ENCODE data around the gene PRKAR2B.
A peak's percentile ranks its signal among the peaks of the same experiment; 100 is the strongest.

The PRKAR2B gene

GRCh38 chr7:107196834-107197610 lies 152.5 kb downstream of the PRKAR2B start:
- no peak for DNase-seq (ENCODE audit: low read depth)
- TF ChIP-seq CTCF (conservative IDR thresholded peaks at IDR 0.05; ENCODE audit: low read length) = no peak
- no peak overlapping the region for H3K4me3 ChIP-seq (ENCODE audit: low read length)

- TF ChIP-seq CTCF (conservative IDR thresholded peaks at IDR 0.05; ENCODE audit: low read length) = peak; percentile 44
- H3K4me3 ChIP-seq (ENCODE audit: low read length) = no peak overlapping the region
- no peak for DNase-seq (ENCODE audit: low read depth)
These were observed 157.4 kb downstream of the PRKAR2B start for GRCh38 chr7:107201795-107202450.

- H3K4me3 ChIP-seq (ENCODE audit: low read length) = no peak overlapping the region
- no peak for DNase-seq (ENCODE audit: low read depth)
- no peak for TF ChIP-seq CTCF (conservative IDR thresholded peaks at IDR 0.05; ENCODE audit: low read length)
These were observed 159.1 kb downstream of the PRKAR2B start for GRCh38 chr7:107203607-107204006.

- no peak overlapping the region for H3K4me3 ChIP-seq (ENCODE audit: low read length)
- peak; percentile 25 for DNase-seq (ENCODE audit: low read depth)
- TF ChIP-seq CTCF (conservative IDR thresholded peaks at IDR 0.05; ENCODE audit: low read length) = no peak
These were observed 161.6 kb downstream of the PRKAR2B start for GRCh38 chr7:107206136-107206535.

GRCh38 chr7:107206706-107207105 lies 162.2 kb downstream of the PRKAR2B start:
- DNase-seq (ENCODE audit: low read depth) = peak; percentile 28
- H3K4me3 ChIP-seq (ENCODE audit: low read length) = no peak overlapping the region
- TF ChIP-seq CTCF (conservative IDR thresholded peaks at IDR 0.05; ENCODE audit: low read length) = no peak

GRCh38 chr7:107207459-107207858 lies 163.0 kb downstream of the PRKAR2B start:
- DNase-seq (ENCODE audit: low read depth) = no peak
- H3K4me3 ChIP-seq (ENCODE audit: low read length) = no peak overlapping the region
- TF ChIP-seq CTCF (conservative IDR thresholded peaks at IDR 0.05; ENCODE audit: low read length) = no peak

GRCh38 chr7:107208024-107208521 lies 163.6 kb downstream of the PRKAR2B start:
- no peak for TF ChIP-seq CTCF (conservative IDR thresholded peaks at IDR 0.05; ENCODE audit: low read length)
- H3K4me3 ChIP-seq (ENCODE audit: low read length) = no peak overlapping the region
- peak; percentile 45 for DNase-seq (ENCODE audit: low read depth)

All from AG10803 (cell line).